ENCODE measurements around the gene TIMP4. TPM values are rescaled to one million over a fixed set of nuclear protein-coding genes. Genes with fewer than 3 reads are reported as not detected.

Gene TIMP4
- total RNA-seq, 1 donor = 12.3 TPM

- TF ChIP-seq CTCF (IDR thresholded peaks at IDR 0.05; ENCODE audit: insufficient read depth, low read length) = no peak
- H3K4me3 ChIP-seq (ENCODE audit: low read depth, low read length) = no peak overlapping the region
- peak; percentile 17 for DNase-seq (ENCODE audit: low read depth)
Observed at GRCh38 chr3:12195231-12195630, 36.5 kb upstream of the TIMP4 start.

GRCh38 chr3:12194669-12195161, 36.0 kb upstream of the TIMP4 start:
- no peak for TF ChIP-seq CTCF (IDR thresholded peaks at IDR 0.05; ENCODE audit: insufficient read depth, low read length)
- peak; percentile 77 for DNase-seq (ENCODE audit: low read depth)
- no peak overlapping the region for H3K4me3 ChIP-seq (ENCODE audit: low read depth, low read length)

GRCh38 chr3:12194209-12194608, 35.5 kb upstream of the TIMP4 start:
- no peak overlapping the region for H3K4me3 ChIP-seq (ENCODE audit: low read depth, low read length)
- DNase-seq (ENCODE audit: low read depth) = peak; percentile 91
- no peak for TF ChIP-seq CTCF (IDR thresholded peaks at IDR 0.05; ENCODE audit: insufficient read depth, low read length)

GRCh38 chr3:12193485-12194165, 34.9 kb upstream of the TIMP4 start:
- peak; percentile 99 for DNase-seq (ENCODE audit: low read depth)
- no peak for TF ChIP-seq CTCF (IDR thresholded peaks at IDR 0.05; ENCODE audit: insufficient read depth, low read length)
- H3K4me3 ChIP-seq (ENCODE audit: low read depth, low read length) = no peak overlapping the region

GRCh38 chr3:12192655-12193484, 34.2 kb upstream of the TIMP4 start:
- TF ChIP-seq CTCF (IDR thresholded peaks at IDR 0.05; ENCODE audit: insufficient read depth, low read length) = no peak
- DNase-seq (ENCODE audit: low read depth) = no peak
- no peak overlapping the region for H3K4me3 ChIP-seq (ENCODE audit: low read depth, low read length)

GRCh38 chr3:12192173-12192572, 33.5 kb upstream of the TIMP4 start:
- H3K4me3 ChIP-seq (ENCODE audit: low read depth, low read length) = no peak overlapping the region
- no peak for DNase-seq (ENCODE audit: low read depth)
- TF ChIP-seq CTCF (IDR thresholded peaks at IDR 0.05; ENCODE audit: insufficient read depth, low read length) = no peak

Data from fibroblast of the aortic adventitia (primary cell).